HG03460 (cell line): ENCODE results near the gene DNAJB9.

Experiments used
- ATAC-seq: cut with Tn5 transposase; IDR thresholded peaks from one replicate; pipeline ENCODE4 v1.9.1; 2021; ENCODE audit not compliant: unreplicated experiment

DNAJB9 gene

DNA sequence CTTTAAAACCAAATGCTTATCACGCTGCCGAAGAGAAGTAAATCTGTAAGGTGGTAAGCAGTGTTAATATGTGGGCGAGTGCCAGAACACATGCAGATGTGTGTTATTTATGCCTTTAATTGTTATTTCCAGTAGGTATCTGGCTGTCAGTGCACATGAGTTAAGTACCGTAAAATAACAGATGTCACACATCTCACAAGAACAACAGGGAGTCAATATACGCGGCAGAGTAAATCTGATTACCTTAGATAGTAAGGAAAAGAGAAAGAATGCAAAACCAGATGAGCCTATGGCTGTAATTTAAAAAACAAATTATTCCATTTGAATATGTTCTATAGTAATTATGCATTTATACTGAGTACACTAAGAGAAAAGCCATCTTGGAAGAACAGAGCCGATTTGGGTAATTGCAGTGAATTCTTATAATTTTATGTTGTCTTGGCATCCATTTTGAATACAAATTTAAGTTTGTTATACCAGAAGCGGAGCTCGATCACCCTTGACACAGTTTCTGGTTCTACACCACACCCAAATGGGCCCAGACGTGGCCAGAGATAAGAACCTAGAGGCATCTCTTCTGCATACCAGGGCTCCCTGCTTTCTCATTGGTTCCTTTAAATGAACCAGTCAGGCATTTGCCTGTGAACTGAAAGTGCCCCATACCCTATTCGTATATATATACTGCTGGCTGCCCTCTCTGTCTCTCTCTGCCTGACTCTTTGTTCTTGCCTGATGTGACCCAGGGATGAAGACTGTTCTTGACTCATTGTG lies 34.8 kb downstream of the DNAJB9 start:
- ATAC-seq, result no peak

DNA sequence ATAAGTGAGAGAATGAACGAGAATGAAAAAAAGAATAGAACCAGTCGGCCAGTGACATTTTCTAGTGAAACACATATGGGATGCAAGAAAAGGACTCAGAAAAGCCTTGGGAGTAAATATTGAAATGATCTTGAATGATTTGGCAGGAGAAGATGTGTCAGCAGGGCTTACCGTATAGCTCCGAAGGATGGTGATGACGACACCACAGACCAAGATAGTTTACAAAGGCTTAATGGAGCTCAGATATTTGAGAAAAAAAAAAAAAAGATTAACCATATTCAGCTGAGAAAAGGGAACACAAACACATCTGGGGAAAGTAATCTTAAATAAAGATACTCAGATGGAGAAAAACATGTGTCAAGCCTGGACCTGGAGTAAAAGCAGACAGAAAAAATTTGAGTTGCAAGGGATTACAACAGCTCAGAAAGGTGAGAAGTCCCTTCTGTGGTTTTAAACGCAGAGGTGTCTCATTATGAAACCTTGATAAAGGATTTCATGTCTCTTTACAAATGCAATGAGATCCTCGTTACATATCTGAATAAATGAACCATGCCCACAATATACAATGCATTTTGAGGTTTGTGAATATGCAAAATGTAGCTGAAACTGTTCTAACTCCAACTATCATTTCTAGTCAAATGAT lies 36.0 kb downstream of the DNAJB9 start:
- ATAC-seq, result no peak

DNA sequence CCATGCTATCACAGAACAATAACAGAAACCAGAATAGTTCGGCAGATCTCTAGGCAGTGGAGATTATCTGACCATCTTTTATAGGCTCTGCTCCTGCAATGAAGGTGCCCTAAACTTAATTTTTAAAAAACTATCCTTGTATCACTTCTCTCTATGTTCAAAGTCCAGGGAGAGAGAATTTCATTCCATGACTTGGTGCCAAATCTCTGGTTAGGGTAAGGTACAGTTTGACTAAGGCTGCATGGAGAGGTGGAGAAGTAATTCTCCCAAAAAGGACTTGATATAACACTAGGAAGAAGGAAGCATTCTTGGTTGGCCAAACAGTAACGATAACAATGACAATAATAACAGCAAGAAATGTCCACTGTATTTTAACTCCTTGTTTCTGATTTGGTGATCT lies 40.0 kb downstream of the DNAJB9 start:
- ATAC-seq, result no peak

DNA sequence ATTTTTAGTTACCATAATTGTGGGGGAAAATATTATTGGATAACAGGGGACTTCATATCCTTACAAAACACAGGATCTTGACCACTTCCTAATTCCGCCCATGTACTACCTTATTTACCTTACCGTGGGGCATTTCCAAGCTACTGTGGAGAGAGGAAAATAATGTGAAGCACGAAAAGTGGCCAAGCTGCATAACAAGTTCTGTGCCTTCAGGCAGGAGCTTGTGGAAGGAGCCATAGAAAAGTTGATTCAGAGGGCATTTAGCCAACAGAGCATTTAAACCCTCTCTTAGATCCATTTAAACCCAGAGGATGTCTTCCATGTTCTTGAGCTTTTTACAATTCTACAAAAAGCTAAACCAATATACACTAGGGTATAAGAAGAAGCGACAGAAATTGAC lies 41.6 kb downstream of the DNAJB9 start:
- ATAC-seq, result no peak

DNA sequence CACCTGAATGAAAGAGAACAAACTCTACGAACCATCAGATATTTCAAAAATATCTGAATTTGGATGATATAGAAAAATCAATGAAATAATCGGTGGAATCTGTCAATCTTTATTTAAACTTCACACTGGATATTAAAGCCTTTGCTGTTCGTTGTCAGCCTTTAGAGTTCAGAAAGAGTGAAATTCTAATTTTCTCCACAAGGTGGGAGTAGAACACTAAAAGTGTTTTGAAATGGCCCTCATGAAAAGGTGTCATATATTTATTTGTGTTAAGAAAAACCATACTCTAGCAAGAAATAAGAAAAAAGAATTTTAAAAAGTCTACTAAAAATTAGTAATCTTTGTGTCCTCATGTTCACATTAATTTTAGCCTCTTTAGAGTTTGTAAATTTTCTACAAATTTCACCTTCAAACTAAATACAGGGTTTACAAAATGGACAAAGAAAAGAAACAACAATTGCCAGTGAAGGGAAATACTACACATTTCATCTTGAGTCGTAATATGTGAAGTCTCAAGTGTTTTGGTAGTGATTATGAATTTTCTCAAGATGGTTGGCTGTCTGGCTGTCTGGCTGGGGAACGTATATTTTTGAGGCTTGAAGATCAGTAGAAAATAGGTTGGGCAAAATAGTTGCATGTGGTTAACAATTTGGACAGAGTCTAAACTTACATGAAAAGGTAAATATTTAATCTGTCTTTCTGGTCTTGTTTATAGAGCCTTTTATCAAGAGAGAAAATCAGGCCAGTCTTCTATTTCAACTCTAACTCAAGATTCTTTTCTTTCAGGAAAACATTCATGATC lies 43.7 kb downstream of the DNAJB9 start:
- no peak for ATAC-seq

DNA sequence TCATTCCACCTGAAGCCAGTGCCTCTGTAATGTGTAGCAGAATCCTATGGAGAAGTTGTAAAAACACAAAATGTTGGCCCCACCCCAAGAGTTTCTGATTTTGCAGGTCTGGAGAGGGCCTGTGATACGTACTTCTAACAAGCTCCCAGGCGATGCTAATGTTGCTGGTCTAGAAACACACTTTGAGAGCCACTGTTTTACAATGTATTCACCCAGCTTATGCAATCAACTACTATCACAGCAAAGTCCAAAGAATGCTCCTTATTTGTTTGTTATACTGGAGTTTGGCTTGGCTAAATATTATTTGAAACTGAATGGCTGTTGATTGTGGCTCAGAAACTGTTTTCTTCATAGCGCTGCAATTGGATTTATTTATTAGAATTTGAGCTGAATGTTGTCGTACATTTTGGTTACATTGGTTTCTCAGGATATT lies 44.3 kb downstream of the DNAJB9 start:
- ATAC-seq, result no peak

DNA sequence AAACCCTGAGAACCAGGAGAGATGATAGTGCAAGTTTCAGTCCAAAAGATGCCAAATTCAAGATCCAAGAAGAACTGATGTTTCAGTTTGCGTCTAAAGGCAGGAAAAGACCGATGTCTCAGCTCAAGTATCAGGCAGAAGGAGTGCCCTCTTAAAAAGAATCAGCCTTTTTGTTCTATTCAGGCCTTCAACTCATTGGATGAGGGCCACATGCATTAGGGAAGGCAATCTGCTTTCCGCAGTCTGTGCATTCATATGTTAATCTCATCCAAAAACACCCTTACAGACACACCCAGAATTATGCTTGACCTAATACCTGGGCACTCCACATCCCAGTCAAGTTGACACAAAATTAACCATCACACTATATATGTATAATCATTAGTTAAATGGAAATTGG lies 45.2 kb downstream of the DNAJB9 start:
- no peak for ATAC-seq

DNA sequence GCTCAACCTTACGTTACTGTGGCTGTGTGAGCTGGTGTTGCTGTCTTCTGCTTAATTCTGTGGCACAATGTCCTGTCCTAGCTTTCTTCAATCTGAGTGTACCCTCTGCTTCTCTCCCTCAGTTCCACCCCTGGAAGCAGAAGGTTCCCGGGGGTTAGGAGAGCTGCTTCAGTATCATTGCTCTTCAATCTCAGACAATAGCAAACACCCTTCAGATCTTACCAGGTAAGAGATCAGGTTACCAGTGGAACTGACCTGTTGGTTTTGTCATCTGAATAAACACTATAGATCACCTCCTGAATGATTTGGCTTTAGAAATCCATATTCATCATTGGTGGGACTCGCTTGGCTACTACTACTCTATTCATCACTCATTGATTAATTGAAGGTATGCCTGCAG lies 48.4 kb downstream of the DNAJB9 start:
- ATAC-seq, result no peak

DNA sequence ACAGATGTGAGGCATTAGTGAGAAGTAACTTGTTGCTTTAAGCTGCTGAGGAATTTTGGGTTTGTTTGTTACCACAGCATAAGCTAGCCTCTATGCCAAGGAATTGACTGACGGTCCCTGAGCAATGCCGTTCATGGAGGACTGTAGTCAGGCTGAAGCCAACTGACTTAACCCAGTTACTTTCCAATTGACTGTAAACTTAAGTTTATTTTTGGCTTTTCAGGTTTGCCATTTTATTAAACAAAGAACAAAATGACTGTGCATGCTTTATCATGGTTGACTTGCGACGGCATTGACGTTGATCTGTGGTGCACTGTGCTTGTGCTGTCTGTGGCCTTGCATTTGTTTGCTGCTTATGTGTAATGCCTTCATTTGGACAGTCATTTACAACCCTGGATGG lies 53.5 kb downstream of the DNAJB9 start:
- ATAC-seq, result no peak
